Activated T-cell treated with anti-CD3 and anti-CD28 coated beads, Interleukin-2, amount 50 U/mL, for 1 hour (primary cell): ENCODE measurements around the gene QRFP.

Experiments used
- DNase-seq: peaks from one replicate; pipeline ENCODE4 v3.0.0-alpha.2; 2020

The QRFP gene

GRCh38 chr9:130904070-130905044, 7.7 kb upstream of the QRFP start:
- no peak for DNase-seq

GRCh38 chr9:130903194-130904069, 6.8 kb upstream of the QRFP start:
- DNase-seq, result no peak

- DNase-seq, result no peak
Measured at GRCh38 chr9:130902204-130903185, 5.9 kb upstream of the QRFP start.

GRCh38 chr9:130901498-130902203, 5.0 kb upstream of the QRFP start:
- DNase-seq, result no peak

GRCh38 chr9:130900701-130901497, 4.3 kb upstream of the QRFP start:
- DNase-seq, result no peak

- no peak for DNase-seq
Measured at GRCh38 chr9:130899051-130899748, 2.6 kb upstream of the QRFP start.

GRCh38 chr9:130898552-130898852, 1.9 kb upstream of the QRFP start:
- no peak for DNase-seq

- no peak for DNase-seq
Measured at GRCh38 chr9:130897848-130898551, 1.4 kb upstream of the QRFP start.

GRCh38 chr9:130897105-130897751, 616 bp upstream of the QRFP start:
- DNase-seq, result no peak

- DNase-seq, result no peak
Measured at GRCh38 chr9:130895481-130896232, 955 bp downstream of the QRFP start.

GRCh38 chr9:130895038-130895437, 1.6 kb downstream of the QRFP start:
- no peak for DNase-seq

- no peak for DNase-seq
Measured at GRCh38 chr9:130894546-130894945, 2.1 kb downstream of the QRFP start.

GRCh38 chr9:130893341-130894101, 3.1 kb downstream of the QRFP start:
- DNase-seq, result no peak

GRCh38 chr9:130892477-130893304, 3.9 kb downstream of the QRFP start:
- DNase-seq, result no peak

- no peak for DNase-seq
Measured at GRCh38 chr9:130891688-130892476, 4.7 kb downstream of the QRFP start.
